GM10266 (cell line): Measurements from ENCODE around the gene PPIF.

Experiments
- DNase-seq: peaks from one replicate; pipeline ENCODE4 v3.0.0; 2012; ENCODE audit errors: extremely low spot score
- TF ChIP-seq, protein P1 (sequence below): IDR thresholded peaks from 2 replicates; pipeline ENCODE4 v1.5.1; 2012; ENCODE audit warnings: mild to moderate bottlenecking, low read depth; ENCODE audit not compliant: control insufficient read depth, insufficient read depth; ENCODE audit errors: missing control alignments

PPIF gene

DNA sequence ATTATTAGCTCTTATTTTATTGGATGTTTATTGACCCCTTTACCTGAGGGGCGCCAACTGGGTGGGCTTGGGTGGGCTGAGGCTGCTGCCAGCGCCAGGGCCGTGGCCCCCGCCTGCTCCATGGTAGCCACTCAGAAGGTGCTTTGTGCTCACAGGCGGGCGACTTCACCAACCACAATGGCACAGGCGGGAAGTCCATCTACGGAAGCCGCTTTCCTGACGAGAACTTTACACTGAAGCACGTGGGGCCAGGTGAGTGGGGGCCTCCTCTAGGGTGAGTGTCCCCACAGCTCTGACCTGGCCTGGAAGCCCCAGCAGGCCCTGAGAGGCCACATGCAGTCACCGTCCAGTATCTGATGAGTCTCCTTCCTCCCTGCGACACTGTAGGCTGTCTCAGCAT lies 4.1 kb downstream of the PPIF start:
- TF ChIP-seq, protein P1, sequence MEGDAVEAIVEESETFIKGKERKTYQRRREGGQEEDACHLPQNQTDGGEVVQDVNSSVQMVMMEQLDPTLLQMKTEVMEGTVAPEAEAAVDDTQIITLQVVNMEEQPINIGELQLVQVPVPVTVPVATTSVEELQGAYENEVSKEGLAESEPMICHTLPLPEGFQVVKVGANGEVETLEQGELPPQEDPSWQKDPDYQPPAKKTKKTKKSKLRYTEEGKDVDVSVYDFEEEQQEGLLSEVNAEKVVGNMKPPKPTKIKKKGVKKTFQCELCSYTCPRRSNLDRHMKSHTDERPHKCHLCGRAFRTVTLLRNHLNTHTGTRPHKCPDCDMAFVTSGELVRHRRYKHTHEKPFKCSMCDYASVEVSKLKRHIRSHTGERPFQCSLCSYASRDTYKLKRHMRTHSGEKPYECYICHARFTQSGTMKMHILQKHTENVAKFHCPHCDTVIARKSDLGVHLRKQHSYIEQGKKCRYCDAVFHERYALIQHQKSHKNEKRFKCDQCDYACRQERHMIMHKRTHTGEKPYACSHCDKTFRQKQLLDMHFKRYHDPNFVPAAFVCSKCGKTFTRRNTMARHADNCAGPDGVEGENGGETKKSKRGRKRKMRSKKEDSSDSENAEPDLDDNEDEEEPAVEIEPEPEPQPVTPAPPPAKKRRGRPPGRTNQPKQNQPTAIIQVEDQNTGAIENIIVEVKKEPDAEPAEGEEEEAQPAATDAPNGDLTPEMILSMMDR, result no peak
- DNase-seq, result no peak

GRCh38 chr10:79352035-79352877 lies 5.0 kb downstream of the PPIF start:
- TF ChIP-seq, protein P1, result no peak
- no peak for DNase-seq

- TF ChIP-seq, protein P1, result no peak
- no peak for DNase-seq
Measured at GRCh38 chr10:79353000-79353406, 5.7 kb downstream of the PPIF start.

DNA sequence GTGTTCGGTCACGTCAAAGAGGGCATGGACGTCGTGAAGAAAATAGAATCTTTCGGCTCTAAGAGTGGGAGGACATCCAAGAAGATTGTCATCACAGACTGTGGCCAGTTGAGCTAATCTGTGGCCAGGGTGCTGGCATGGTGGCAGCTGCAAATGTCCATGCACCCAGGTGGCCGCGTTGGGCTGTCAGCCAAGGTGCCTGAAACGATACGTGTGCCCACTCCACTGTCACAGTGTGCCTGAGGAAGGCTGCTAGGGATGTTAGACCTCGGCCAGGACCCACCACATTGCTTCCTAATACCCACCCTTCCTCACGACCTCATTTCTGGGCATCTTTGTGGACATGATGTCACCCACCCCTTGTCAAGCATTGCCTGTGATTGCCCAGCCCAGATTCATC lies 6.5 kb downstream of the PPIF start:
- no peak for DNase-seq
- TF ChIP-seq, protein P1, result no peak

DNA sequence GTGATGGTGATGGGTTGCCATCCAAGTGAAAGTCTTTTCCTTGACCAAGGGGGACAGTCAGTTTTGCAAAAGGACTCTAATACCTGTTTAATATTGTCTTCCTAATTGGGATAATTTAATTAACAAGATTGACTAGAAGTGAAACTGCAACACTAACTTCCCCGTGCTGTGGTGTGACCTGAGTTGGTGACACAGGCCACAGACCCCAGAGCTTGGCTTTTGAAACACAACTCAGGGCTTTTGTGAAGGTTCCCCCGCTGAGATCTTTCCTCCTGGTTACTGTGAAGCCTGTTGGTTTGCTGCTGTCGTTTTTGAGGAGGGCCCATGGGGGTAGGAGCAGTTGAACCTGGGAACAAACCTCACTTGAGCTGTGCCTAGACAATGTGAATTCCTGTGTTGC lies 6.9 kb downstream of the PPIF start:
- TF ChIP-seq, protein P1, result no peak
- DNase-seq, result no peak

DNA sequence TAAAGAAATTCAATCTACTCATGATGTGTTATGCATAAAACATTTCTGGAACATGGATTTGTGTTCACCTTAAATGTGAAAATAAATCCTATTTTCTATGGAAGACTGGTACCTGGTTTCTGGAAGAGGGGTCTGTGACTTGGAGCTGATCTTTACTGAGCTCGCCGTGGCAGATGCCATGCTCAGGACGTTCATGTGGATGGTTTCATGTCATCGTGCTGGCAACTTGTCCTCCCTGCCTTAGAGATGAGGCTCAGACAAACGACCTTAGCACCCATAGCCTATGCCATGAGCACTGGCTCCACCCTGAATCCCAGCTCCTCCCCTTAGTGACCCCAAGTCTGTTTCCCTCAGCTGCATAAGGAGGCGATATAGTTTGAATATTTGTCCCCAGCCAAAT lies 7.3 kb downstream of the PPIF start:
- TF ChIP-seq, protein P1, result no peak
- DNase-seq, result no peak

- DNase-seq, result no peak
- TF ChIP-seq, protein P1, result no peak
Measured at GRCh38 chr10:79355420-79356017, 8.2 kb downstream of the PPIF start.
